Liver (tissue), 9 donors: ENCODE results near the gene TTC23. TPM values are rescaled to one million over a fixed set of nuclear protein-coding genes. Genes with fewer than 3 reads are reported as not detected.

Experiments used
- DNase-seq: peaks from one replicate; pipeline ENCODE4 v3.0.0-alpha.2; 2017; ENCODE audit warnings: low spot score
- H3K27ac ChIP-seq, 2 donors: one replicate each; pipeline ENCODE4 v1.7.0; 2013; ENCODE audit warnings: inconsistent platforms in 2 of 2, low read length in 2 of 2, control low read depth in 1 of 2, low read depth in 1 of 2, mild to moderate bottlenecking in 1 of 2
- H3K27me3 ChIP-seq, 4 donors: one replicate each; pipeline versions ENCODE4 v1.6.1 to v1.7.0; 2013; ENCODE audit warnings: low read length in 3 of 4, inconsistent platforms in 1 of 4, mild to moderate bottlenecking in 1 of 4, moderate library complexity in 1 of 4; ENCODE audit not compliant: control insufficient read depth in 4 of 4, insufficient read depth in 4 of 4
- H3K36me3 ChIP-seq, 4 donors: one replicate each; pipeline versions ENCODE4 v1.6.1 to v1.7.0; 2013; ENCODE audit warnings: low read length in 3 of 4, mild to moderate bottlenecking in 3 of 4, low read depth in 1 of 4, moderate library complexity in 1 of 4; ENCODE audit not compliant: control insufficient read depth in 4 of 4, insufficient read depth in 3 of 4
- H3K4me1 ChIP-seq, 4 donors: one replicate each; pipeline versions ENCODE4 v1.6.1 to v1.7.0; 2013; ENCODE audit warnings: low read length in 3 of 4, mild to moderate bottlenecking in 3 of 4, moderate library complexity in 1 of 4; ENCODE audit not compliant: control insufficient read depth in 4 of 4, insufficient read depth in 4 of 4
- H3K4me3 ChIP-seq, 3 donors: one replicate each; pipeline versions ENCODE4 v1.6.1 to v1.7.0; 2013; ENCODE audit warnings: low read length in 3 of 3, control low read depth in 1 of 3, low read depth in 1 of 3, mild to moderate bottlenecking in 1 of 3
- H3K9ac ChIP-seq, 2 donors: one replicate each; pipeline ENCODE4 v1.7.0; 2013; ENCODE audit warnings: low read length in 2 of 2, mild to moderate bottlenecking in 2 of 2, moderate library complexity in 2 of 2, control low read depth in 1 of 2, low read depth in 1 of 2
- H3K9me3 ChIP-seq, 4 donors: one replicate each; pipeline versions ENCODE4 v1.6.1 to v1.7.0; 2013; ENCODE audit warnings: low read length in 3 of 4; ENCODE audit not compliant: control insufficient read depth in 4 of 4
- EGR1 ChIP-seq, 2 donors: IDR thresholded peaks; 2 replicates each; pipeline ENCODE4 v1.6.1; 2016 to 2018; ENCODE audit warnings: antibody characterized with exemption in 2 of 2, low read depth in 2 of 2
- FOXA1 ChIP-seq: IDR thresholded peaks from 2 replicates; pipeline ENCODE4 v1.6.1; 2016; ENCODE audit warnings: antibody characterized with exemption
- FOXA2 ChIP-seq: IDR thresholded peaks from 2 replicates; pipeline ENCODE4 v1.6.1; 2016; ENCODE audit warnings: antibody characterized with exemption
- GABPA ChIP-seq, 2 donors: IDR thresholded peaks in 1 of 2; conservative IDR thresholded peaks in 1 of 2; 2 replicates each; pipeline ENCODE4 v1.6.1; 2016; ENCODE audit warnings: antibody characterized with exemption in 2 of 2, mild to moderate bottlenecking in 1 of 2, moderate library complexity in 1 of 2
- HNF4A ChIP-seq, 2 donors: conservative IDR thresholded peaks; 2 replicates each; pipeline ENCODE4 v1.6.1; 2016; ENCODE audit warnings: antibody characterized with exemption in 2 of 2, mild to moderate bottlenecking in 2 of 2
- HNF4G ChIP-seq: IDR thresholded peaks from 2 replicates; pipeline ENCODE4 v1.6.1; 2016; ENCODE audit warnings: antibody characterized with exemption
- JUND ChIP-seq, 2 donors: IDR thresholded peaks; 2 replicates each; pipeline ENCODE4 v1.6.1; 2016; ENCODE audit warnings: antibody characterized with exemption in 2 of 2
- NR2F2 ChIP-seq: IDR thresholded peaks from 2 replicates; pipeline ENCODE4 v1.6.1; 2016; ENCODE audit warnings: antibody characterized with exemption
- RAD21 ChIP-seq, 2 donors: IDR thresholded peaks; 2 replicates each; pipeline ENCODE4 v1.6.1; 2016; ENCODE audit warnings: antibody characterized with exemption in 2 of 2, mild to moderate bottlenecking in 2 of 2
- SP1 ChIP-seq: IDR thresholded peaks from 2 replicates; pipeline ENCODE4 v1.6.1; 2018; ENCODE audit warnings: antibody characterized with exemption, mild to moderate bottlenecking
- TAF1 ChIP-seq: conservative IDR thresholded peaks from 2 replicates; pipeline ENCODE4 v1.6.1; 2016; ENCODE audit warnings: antibody characterized with exemption, mild to moderate bottlenecking
- YY1 ChIP-seq: IDR thresholded peaks from 2 replicates; pipeline ENCODE4 v1.6.1; 2016; ENCODE audit warnings: antibody characterized with exemption, mild to moderate bottlenecking
- WGBS: extraction: QIAGEN DNeasy Blood & Tissue Kit; methylation state at CpG from one replicate; pipeline ENCODE4 v1.1.7; 2013; 5-methylcytosine and 5-hydroxymethylcytosine counted together
- polyA plus RNA-seq, 2 donors: library from polyadenylated mRNA; stranded (reverse) in 1 of 2; unstranded in 1 of 2; fragments of 200-250 nt in 1 of 2; fragments of >200 nt in 1 of 2; fragmentation: Nextera tagmentation in 1 of 2; extraction: Ambion mirVana in 1 of 2; gene quantifications; one replicate each; pipeline versions ENCODE4 v1.2.1 to v1.2.3, GENCODE V29; 2013 to 2015
- total RNA-seq, 2 donors: library from RNA; depleted of rRNA; stranded (reverse); fragments of >200 nt; gene quantifications; one replicate each; pipeline ENCODE4 v1.2.3, GENCODE V29; 2014
- TF ChIP-seq, protein P1 (sequence below): IDR thresholded peaks from 2 replicates; pipeline ENCODE4 v1.6.1; 2016; ENCODE audit warnings: antibody characterized with exemption
- TF ChIP-seq, protein P2 (sequence below): fragments of 150-350 bp; IDR thresholded peaks from 2 replicates; pipeline ENCODE4 v1.5.1; 2017; ENCODE audit warnings: improper control_type of control experiment, low read depth, low read length; ENCODE audit not compliant: missing input control
- TF ChIP-seq, protein P3 (sequence below): IDR thresholded peaks from 2 replicates; pipeline ENCODE4 v1.6.1; 2016; ENCODE audit warnings: antibody characterized with exemption
- TF ChIP-seq, protein P4 (sequence below): IDR thresholded peaks from 2 replicates; pipeline ENCODE4 v1.6.1; 2016; ENCODE audit warnings: antibody characterized with exemption, mild to moderate bottlenecking
- donor health status: healthy.
- donor health status: healthy.
- donor health status: healthy.
- donor health status: healthy.
- donor health status: healthy.

TTC23 gene
- total and polyA plus RNA-seq, 4 donors: 3.7 to 12.3 (median 7.2) TPM

DNA sequence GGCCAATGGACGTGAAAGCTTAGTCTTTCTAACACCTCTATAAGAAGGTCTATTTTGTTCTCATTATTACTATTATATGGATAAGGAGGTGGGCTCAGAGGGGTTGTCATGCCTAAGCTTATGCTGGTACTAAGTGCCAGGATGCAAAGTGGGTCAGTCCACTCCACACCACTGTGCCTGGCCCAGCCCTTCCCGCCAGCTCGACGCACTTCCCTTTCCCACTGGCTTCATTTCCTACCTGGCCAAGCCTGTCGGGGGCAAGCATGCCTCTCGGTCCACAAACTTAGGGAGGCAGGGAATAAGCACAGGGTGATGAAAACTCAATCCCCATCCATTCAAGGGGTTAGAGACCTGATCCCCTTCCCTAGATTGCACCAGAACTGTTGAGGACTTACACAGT is 150.4 kb downstream of the TTC23 start:
- Histone ChIP-seq H3K9ac (no peak overlapping the region), H3K9me3 (no peaks in the 10 kb centered on the region), H3K27ac (no peak overlapping the region), H3K4me1 (peaks cover 2 to 6% (median 5%) of the 10 kb centered on the region in 4 donors), H3K27me3 (no peaks in the 10 kb centered on the region), H3K4me3 (no peak overlapping the region), H3K36me3 (no peaks in the 10 kb centered on the region)
- 75% methylated on average over 6 of the region's 6 CpGs for WGBS
- TF ChIP-seq JUND (IDR thresholded peaks at IDR 0.05) (no peak), RAD21 (IDR thresholded peaks at IDR 0.05) (no peak), YY1 (no peak), TAF1 (no peak), FOXA1 (no peak), EGR1 (IDR thresholded peaks at IDR 0.05; ENCODE audit: low read depth in 2 of 2) (no peak), FOXA2 (no peak), NR2F2 (no peak), SP1 (no peak), HNF4G (no peak)
- TF ChIP-seq, protein P1, sequence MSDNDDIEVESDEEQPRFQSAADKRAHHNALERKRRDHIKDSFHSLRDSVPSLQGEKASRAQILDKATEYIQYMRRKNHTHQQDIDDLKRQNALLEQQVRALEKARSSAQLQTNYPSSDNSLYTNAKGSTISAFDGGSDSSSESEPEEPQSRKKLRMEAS: no peak
- TF ChIP-seq, protein P2, sequence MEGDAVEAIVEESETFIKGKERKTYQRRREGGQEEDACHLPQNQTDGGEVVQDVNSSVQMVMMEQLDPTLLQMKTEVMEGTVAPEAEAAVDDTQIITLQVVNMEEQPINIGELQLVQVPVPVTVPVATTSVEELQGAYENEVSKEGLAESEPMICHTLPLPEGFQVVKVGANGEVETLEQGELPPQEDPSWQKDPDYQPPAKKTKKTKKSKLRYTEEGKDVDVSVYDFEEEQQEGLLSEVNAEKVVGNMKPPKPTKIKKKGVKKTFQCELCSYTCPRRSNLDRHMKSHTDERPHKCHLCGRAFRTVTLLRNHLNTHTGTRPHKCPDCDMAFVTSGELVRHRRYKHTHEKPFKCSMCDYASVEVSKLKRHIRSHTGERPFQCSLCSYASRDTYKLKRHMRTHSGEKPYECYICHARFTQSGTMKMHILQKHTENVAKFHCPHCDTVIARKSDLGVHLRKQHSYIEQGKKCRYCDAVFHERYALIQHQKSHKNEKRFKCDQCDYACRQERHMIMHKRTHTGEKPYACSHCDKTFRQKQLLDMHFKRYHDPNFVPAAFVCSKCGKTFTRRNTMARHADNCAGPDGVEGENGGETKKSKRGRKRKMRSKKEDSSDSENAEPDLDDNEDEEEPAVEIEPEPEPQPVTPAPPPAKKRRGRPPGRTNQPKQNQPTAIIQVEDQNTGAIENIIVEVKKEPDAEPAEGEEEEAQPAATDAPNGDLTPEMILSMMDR: no peak
- TF ChIP-seq, protein P3, sequence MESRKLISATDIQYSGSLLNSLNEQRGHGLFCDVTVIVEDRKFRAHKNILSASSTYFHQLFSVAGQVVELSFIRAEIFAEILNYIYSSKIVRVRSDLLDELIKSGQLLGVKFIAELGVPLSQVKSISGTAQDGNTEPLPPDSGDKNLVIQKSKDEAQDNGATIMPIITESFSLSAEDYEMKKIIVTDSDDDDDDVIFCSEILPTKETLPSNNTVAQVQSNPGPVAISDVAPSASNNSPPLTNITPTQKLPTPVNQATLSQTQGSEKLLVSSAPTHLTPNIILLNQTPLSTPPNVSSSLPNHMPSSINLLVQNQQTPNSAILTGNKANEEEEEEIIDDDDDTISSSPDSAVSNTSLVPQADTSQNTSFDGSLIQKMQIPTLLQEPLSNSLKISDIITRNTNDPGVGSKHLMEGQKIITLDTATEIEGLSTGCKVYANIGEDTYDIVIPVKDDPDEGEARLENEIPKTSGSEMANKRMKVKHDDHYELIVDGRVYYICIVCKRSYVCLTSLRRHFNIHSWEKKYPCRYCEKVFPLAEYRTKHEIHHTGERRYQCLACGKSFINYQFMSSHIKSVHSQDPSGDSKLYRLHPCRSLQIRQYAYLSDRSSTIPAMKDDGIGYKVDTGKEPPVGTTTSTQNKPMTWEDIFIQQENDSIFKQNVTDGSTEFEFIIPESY: no peak
- DNase-seq: no peak

DNA sequence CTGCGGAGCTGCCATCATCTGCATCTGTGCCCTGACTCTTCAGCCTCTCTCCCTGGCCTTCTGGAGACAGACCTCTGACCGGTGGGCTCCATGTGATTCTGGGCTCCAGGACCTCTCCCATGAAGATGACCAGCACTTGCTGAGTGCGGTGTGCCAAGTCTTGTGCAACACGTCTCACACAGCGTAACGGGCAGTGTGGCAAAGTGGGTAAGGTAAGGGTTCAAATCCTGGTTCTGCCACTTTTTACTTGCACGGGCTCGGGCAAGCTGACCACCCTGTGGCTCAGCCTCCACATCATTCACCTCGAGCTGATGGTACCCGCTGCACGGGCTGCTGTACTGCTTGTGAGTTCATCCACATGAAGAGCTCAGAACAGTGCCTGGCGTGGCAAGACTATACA is 151.0 kb downstream of the TTC23 start:
- DNase-seq: no peak
- TF ChIP-seq HNF4G (no peak), EGR1 (IDR thresholded peaks at IDR 0.05; ENCODE audit: low read depth in 2 of 2) (no peak), FOXA2 (no peak), TAF1 (no peak), GABPA (IDR thresholded peaks at IDR 0.05 in 1 of 2, conservative IDR thresholded peaks at IDR 0.05 in 1 of 2) (no peak), FOXA1 (no peak), HNF4A (conservative IDR thresholded peaks at IDR 0.05) (no peak), NR2F2 (no peak), SP1 (no peak), RAD21 (IDR thresholded peaks at IDR 0.05) (no peak), JUND (IDR thresholded peaks at IDR 0.05) (no peak)
- TF ChIP-seq, protein P4, sequence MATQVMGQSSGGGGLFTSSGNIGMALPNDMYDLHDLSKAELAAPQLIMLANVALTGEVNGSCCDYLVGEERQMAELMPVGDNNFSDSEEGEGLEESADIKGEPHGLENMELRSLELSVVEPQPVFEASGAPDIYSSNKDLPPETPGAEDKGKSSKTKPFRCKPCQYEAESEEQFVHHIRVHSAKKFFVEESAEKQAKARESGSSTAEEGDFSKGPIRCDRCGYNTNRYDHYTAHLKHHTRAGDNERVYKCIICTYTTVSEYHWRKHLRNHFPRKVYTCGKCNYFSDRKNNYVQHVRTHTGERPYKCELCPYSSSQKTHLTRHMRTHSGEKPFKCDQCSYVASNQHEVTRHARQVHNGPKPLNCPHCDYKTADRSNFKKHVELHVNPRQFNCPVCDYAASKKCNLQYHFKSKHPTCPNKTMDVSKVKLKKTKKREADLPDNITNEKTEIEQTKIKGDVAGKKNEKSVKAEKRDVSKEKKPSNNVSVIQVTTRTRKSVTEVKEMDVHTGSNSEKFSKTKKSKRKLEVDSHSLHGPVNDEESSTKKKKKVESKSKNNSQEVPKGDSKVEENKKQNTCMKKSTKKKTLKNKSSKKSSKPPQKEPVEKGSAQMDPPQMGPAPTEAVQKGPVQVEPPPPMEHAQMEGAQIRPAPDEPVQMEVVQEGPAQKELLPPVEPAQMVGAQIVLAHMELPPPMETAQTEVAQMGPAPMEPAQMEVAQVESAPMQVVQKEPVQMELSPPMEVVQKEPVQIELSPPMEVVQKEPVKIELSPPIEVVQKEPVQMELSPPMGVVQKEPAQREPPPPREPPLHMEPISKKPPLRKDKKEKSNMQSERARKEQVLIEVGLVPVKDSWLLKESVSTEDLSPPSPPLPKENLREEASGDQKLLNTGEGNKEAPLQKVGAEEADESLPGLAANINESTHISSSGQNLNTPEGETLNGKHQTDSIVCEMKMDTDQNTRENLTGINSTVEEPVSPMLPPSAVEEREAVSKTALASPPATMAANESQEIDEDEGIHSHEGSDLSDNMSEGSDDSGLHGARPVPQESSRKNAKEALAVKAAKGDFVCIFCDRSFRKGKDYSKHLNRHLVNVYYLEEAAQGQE: no peak
- H3K9me3 ChIP-seq: no peaks in the 10 kb centered on the region
- peaks cover 2 to 6% (median 5%) of the 10 kb centered on the region in 4 donors for H3K4me1 ChIP-seq
- H3K4me3 ChIP-seq: no peak overlapping the region
- no peak overlapping the region for H3K27ac ChIP-seq
- no peaks in the 10 kb centered on the region for H3K36me3 ChIP-seq
- H3K9ac ChIP-seq: no peak overlapping the region
- WGBS: 79% methylated on average over 12 of the region's 12 CpGs
- H3K27me3 ChIP-seq: no peaks in the 10 kb centered on the region
